Measurements from ENCODE around the gene SGSM1. TPM values are rescaled to one million over a fixed set of nuclear protein-coding genes. Genes with fewer than 3 reads are reported as not detected.

The SGSM1 gene
- total RNA-seq, 1 donor from 2014 or later, result not detected

GRCh38 chr22:24796056-24796455 is 10.0 kb upstream of the SGSM1 start:
- Mint-ChIP-seq H3K4me3 (ENCODE audit: unreplicated experiment) (no peak overlapping the region), H3K9me3 (ENCODE audit: unreplicated experiment) (no peaks in the 10 kb centered on the region), H3K4me1 (ENCODE audit: unreplicated experiment) (no peaks in the 10 kb centered on the region), H3K36me3 (ENCODE audit: unreplicated experiment) (no peaks in the 10 kb centered on the region), H3K27me3 (ENCODE audit: unreplicated experiment) (peaks cover 9% of the 10 kb centered on the region), H3K27ac (ENCODE audit: unreplicated experiment) (no peak overlapping the region)
- TF ChIP-seq CTCF (IDR thresholded peaks at IDR 0.05), result no peak
- DNase-seq (ENCODE audit: extremely low spot score, unreplicated experiment), result no peak

GRCh38 chr22:24796860-24797259 is 9.2 kb upstream of the SGSM1 start:
- Mint-ChIP-seq H3K27ac (ENCODE audit: unreplicated experiment) (no peak overlapping the region), H3K9me3 (ENCODE audit: unreplicated experiment) (no peaks in the 10 kb centered on the region), H3K4me1 (ENCODE audit: unreplicated experiment) (no peaks in the 10 kb centered on the region), H3K4me3 (ENCODE audit: unreplicated experiment) (no peak overlapping the region), H3K27me3 (ENCODE audit: unreplicated experiment) (peaks cover 5% of the 10 kb centered on the region), H3K36me3 (ENCODE audit: unreplicated experiment) (no peaks in the 10 kb centered on the region)
- no peak for TF ChIP-seq CTCF (IDR thresholded peaks at IDR 0.05)
- no peak for DNase-seq (ENCODE audit: extremely low spot score, unreplicated experiment)

GRCh38 chr22:24801901-24802465 is 4.0 kb upstream of the SGSM1 start:
- peaks cover 12% of the 10 kb centered on the region for H3K27me3 Mint-ChIP-seq (ENCODE audit: unreplicated experiment)
- no peak for DNase-seq (ENCODE audit: extremely low spot score, unreplicated experiment)
- H3K4me3 Mint-ChIP-seq (ENCODE audit: unreplicated experiment), result no peak overlapping the region
- no peaks in the 10 kb centered on the region for H3K9me3 Mint-ChIP-seq (ENCODE audit: unreplicated experiment)
- H3K4me1 Mint-ChIP-seq (ENCODE audit: unreplicated experiment), result no peaks in the 10 kb centered on the region
- H3K36me3 Mint-ChIP-seq (ENCODE audit: unreplicated experiment), result no peaks in the 10 kb centered on the region
- no peak for TF ChIP-seq CTCF (IDR thresholded peaks at IDR 0.05)
- no peak overlapping the region for H3K27ac Mint-ChIP-seq (ENCODE audit: unreplicated experiment)

GRCh38 chr22:24803064-24803542 is 2.9 kb upstream of the SGSM1 start:
- Mint-ChIP-seq H3K9me3 (ENCODE audit: unreplicated experiment) (no peaks in the 10 kb centered on the region), H3K27ac (ENCODE audit: unreplicated experiment) (no peak overlapping the region), H3K27me3 (ENCODE audit: unreplicated experiment) (peaks cover 20% of the 10 kb centered on the region), H3K4me3 (ENCODE audit: unreplicated experiment) (no peak overlapping the region), H3K4me1 (ENCODE audit: unreplicated experiment) (no peaks in the 10 kb centered on the region), H3K36me3 (ENCODE audit: unreplicated experiment) (no peaks in the 10 kb centered on the region)
- TF ChIP-seq CTCF (IDR thresholded peaks at IDR 0.05), result peak; percentile 87
- no peak for DNase-seq (ENCODE audit: extremely low spot score, unreplicated experiment)

GRCh38 chr22:24806663-24807001 is 621 bp downstream of the SGSM1 start:
- Mint-ChIP-seq H3K27ac (ENCODE audit: unreplicated experiment) (no peak overlapping the region), H3K4me1 (ENCODE audit: unreplicated experiment) (no peaks in the 10 kb centered on the region), H3K36me3 (ENCODE audit: unreplicated experiment) (no peaks in the 10 kb centered on the region), H3K27me3 (ENCODE audit: unreplicated experiment) (peaks cover 30% of the 10 kb centered on the region), H3K4me3 (ENCODE audit: unreplicated experiment) (peak overlapping the region; percentile 31), H3K9me3 (ENCODE audit: unreplicated experiment) (no peaks in the 10 kb centered on the region)
- DNase-seq (ENCODE audit: extremely low spot score, unreplicated experiment), result no peak
- no peak for TF ChIP-seq CTCF (IDR thresholded peaks at IDR 0.05)
